DOHH2 (cell line): ENCODE data around the gene CAMTA1.

ENCODE experiments used
- H3F3A ChIP-seq: fragments of 200-600 bp; sonication (generic), shearing (Covaris generic); 2 replicates; pipeline ENCODE4 v1.6.0; 2016; ENCODE audit warnings: antibody characterized with exemption, mild to moderate bottlenecking; ENCODE audit not compliant: control insufficient read depth, insufficient read depth
- H3K27ac ChIP-seq: fragments of 200-600 bp; sonication (generic); 2 replicates; pipeline ENCODE4 v1.5.1; 2014; ENCODE audit warnings: low read depth, mild to moderate bottlenecking, low read length, moderate library complexity
- H3K27me3 ChIP-seq: fragments of 200-600 bp; sonication (generic); 2 replicates; pipeline ENCODE4 v1.6.1; 2014; ENCODE audit warnings: mild to moderate bottlenecking, low read length, mixed read lengths; ENCODE audit not compliant: control insufficient read depth
- H3K36me3 ChIP-seq: fragments of 200-600 bp; sonication (generic); 2 replicates; pipeline ENCODE4 v1.6.1; 2014; ENCODE audit warnings: mild to moderate bottlenecking, low read length, moderate library complexity, mixed read lengths; ENCODE audit not compliant: control insufficient read depth
- H3K4me1 ChIP-seq: fragments of 200-600 bp; sonication (generic); 2 replicates; pipeline ENCODE4 v1.6.1; 2014; ENCODE audit warnings: mild to moderate bottlenecking, low read length, mixed read lengths; ENCODE audit not compliant: control insufficient read depth
- H3K4me2 ChIP-seq: fragments of 200-600 bp; sonication (generic); 2 replicates; pipeline ENCODE4 v1.6.0; 2014; ENCODE audit warnings: mild to moderate bottlenecking, low read length, moderate library complexity
- H3K4me3 ChIP-seq: fragments of 200-600 bp; sonication (generic); 2 replicates; pipeline ENCODE4 v1.5.1; 2014; ENCODE audit warnings: mild to moderate bottlenecking, low read length, mixed read lengths
- H3K79me2 ChIP-seq: fragments of 200-600 bp; sonication (generic); 2 replicates; pipeline ENCODE4 v1.6.1; 2014; ENCODE audit warnings: mild to moderate bottlenecking, low read length, mixed read lengths; ENCODE audit not compliant: control insufficient read depth
- H3K9me2 ChIP-seq: fragments of 200-600 bp; sonication (generic); replicated peaks from 2 replicates; pipeline ENCODE4 v1.6.1; 2014; ENCODE audit warnings: mild to moderate bottlenecking, low read length, mixed read lengths; ENCODE audit not compliant: control insufficient read depth
- H3K9me3 ChIP-seq: fragments of 200-600 bp; sonication (generic); 2 replicates; pipeline ENCODE4 v1.6.1; 2014; ENCODE audit warnings: antibody characterized with exemption, low read length, mixed read lengths; ENCODE audit not compliant: control insufficient read depth, insufficient read depth
- H4K20me1 ChIP-seq: fragments of 200-600 bp; sonication (generic); 2 replicates; pipeline ENCODE4 v1.6.0; 2014; ENCODE audit warnings: low read depth, mild to moderate bottlenecking, antibody characterized with exemption, low read length, moderate library complexity; ENCODE audit not compliant: control insufficient read depth, insufficient read depth
- CTCF ChIP-seq: fragments of 200-600 bp; sonication (generic); IDR thresholded peaks from one replicate; pipeline ENCODE4 v1.5.1; 2014; ENCODE audit warnings: antibody characterized with exemption, mild to moderate bottlenecking, low read depth, low read length; ENCODE audit not compliant: poor library complexity, severe bottlenecking
- EZH2phosphoT487 ChIP-seq: fragments of 200-600 bp; sonication (generic); IDR thresholded peaks from 2 replicates; pipeline ENCODE4 v1.6.1; 2017; ENCODE audit warnings: borderline replicate concordance, mild to moderate bottlenecking, antibody characterized with exemption, low read length, moderate library complexity, mixed read lengths

CAMTA1 gene

GRCh38 chr1:6954591-6954990 is 169.3 kb downstream of the CAMTA1 start:
- no peaks in the 10 kb centered on the region for H3K9me2 ChIP-seq
- no peak overlapping the region for H3K27ac ChIP-seq
- no peak overlapping the region for H3K4me3 ChIP-seq
- no peaks in the 10 kb centered on the region for H3K27me3 ChIP-seq
- H3K9me3 ChIP-seq = no peaks in the 10 kb centered on the region
- no peak for TF ChIP-seq EZH2phosphoT487
- no peak for TF ChIP-seq CTCF
- H3K4me2 ChIP-seq = no peak overlapping the region
- H3F3A ChIP-seq = peaks cover 6% of the 10 kb centered on the region; the same call in 1 of the 2 replicates
- no peaks in the 10 kb centered on the region for H3K79me2 ChIP-seq
- H3K4me1 ChIP-seq = peaks cover 46% of the 10 kb centered on the region
- no peaks in the 10 kb centered on the region for H4K20me1 ChIP-seq
- no peaks in the 10 kb centered on the region for H3K36me3 ChIP-seq

- H3K79me2 ChIP-seq = no peaks in the 10 kb centered on the region
- H3K9me2 ChIP-seq = no peaks in the 10 kb centered on the region
- H3K9me3 ChIP-seq = no peaks in the 10 kb centered on the region
- peaks cover 48% of the 10 kb centered on the region for H3K4me1 ChIP-seq
- H3K27me3 ChIP-seq = no peaks in the 10 kb centered on the region
- H3K4me3 ChIP-seq = no peak overlapping the region
- TF ChIP-seq CTCF (no peak), EZH2phosphoT487 (no peak)
- no peak overlapping the region for H3K27ac ChIP-seq
- no peak overlapping the region for H3K4me2 ChIP-seq
- no peaks in the 10 kb centered on the region for H3K36me3 ChIP-seq
- H4K20me1 ChIP-seq = no peaks in the 10 kb centered on the region
- peaks cover 6% of the 10 kb centered on the region; the same call in 1 of the 2 replicates for H3F3A ChIP-seq
Measured at GRCh38 chr1:6955357-6956094, 170.3 kb downstream of the CAMTA1 start.

- Histone ChIP-seq H3K27me3 (no peaks in the 10 kb centered on the region), H4K20me1 (no peaks in the 10 kb centered on the region), H3K27ac (no peak overlapping the region), H3K9me3 (no peaks in the 10 kb centered on the region), H3K79me2 (no peaks in the 10 kb centered on the region), H3K4me3 (no peak overlapping the region), H3K36me3 (no peaks in the 10 kb centered on the region), H3F3A (peaks cover 11% of the 10 kb centered on the region; the same call in 1 of the 2 replicates), H3K9me2 (no peaks in the 10 kb centered on the region), H3K4me1 (peaks cover 59% of the 10 kb centered on the region), H3K4me2 (no peak overlapping the region)
- no peak for TF ChIP-seq CTCF
- no peak for TF ChIP-seq EZH2phosphoT487
Measured at GRCh38 chr1:6956488-6957159, 171.4 kb downstream of the CAMTA1 start.
